22Rv1 (cell line): Measurements from ENCODE around the gene PPP6R1.

Experiments
- CTCF ChIP-seq: fragments of 450-650 bp; IDR thresholded peaks from 2 replicates; pipeline ENCODE4 v1.5.1; 2017; ENCODE audit warnings: mild to moderate bottlenecking
- ZFX ChIP-seq: fragments of 450-650 bp; IDR thresholded peaks from 2 replicates; pipeline ENCODE4 v1.6.1; 2017; ENCODE audit warnings: antibody characterized with exemption, borderline replicate concordance

GRCh38 chr19:55197528-55197927, 61.3 kb downstream of the PPP6R1 start:
- no peak for TF ChIP-seq CTCF
- TF ChIP-seq ZFX = no peak
